HG03575 (cell line): ENCODE data around the gene LRFN4.

Experiments
- ATAC-seq: cut with Tn5 transposase; IDR thresholded peaks from one replicate; pipeline ENCODE4 v1.9.1; 2021; ENCODE audit not compliant: unreplicated experiment, insufficient number of reproducible peaks, low FRiP score; ENCODE audit errors: extremely low read depth

LRFN4 gene

DNA sequence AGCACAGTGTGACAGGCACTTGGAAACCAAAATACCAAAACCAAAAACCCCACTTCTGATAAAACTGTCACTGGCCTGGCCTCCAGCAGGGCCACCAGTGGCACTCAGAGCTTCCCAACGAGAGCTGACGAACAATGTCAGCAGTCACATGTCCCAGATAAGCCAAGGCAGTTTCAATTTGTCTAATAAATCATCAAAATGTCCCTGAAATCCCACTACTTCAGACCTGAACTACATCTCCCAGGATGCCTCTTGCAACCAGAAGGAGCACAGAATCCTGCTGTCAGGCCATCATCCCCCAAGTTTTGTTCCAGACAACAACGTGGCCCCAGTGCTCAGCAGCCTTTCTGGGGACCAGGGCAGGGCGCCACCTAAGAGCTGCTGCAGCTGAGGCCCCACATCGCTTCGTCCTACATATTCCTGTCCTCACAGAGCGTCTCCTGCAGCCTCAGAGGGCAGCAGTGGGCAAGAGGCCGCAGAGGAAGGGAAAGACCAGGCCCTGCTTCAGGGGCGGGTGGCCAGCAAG is 25.1 kb downstream of the LRFN4 start:
- no peak for ATAC-seq

DNA sequence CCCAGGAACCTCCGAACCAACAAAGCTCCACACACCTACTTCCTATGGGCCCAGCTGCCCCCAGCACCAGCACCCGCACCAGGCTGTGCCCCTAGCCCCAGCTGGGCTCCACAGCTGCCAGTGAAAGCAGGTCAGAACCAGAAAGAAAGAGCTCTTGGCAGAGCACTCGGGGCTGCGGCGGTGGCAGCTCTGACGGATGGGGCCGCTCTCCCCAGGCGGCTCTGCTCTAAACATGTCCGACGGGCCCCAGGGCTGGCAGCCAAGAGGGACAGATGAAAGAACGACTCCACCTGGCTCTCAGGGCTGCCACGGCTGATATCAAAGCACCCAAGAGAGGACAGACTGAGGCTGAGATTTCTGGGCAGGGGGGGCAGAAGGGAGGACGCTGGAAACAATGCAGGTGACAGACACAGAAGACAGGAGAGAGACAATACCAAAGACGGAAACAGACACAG is 25.7 kb downstream of the LRFN4 start:
- ATAC-seq: no peak

DNA sequence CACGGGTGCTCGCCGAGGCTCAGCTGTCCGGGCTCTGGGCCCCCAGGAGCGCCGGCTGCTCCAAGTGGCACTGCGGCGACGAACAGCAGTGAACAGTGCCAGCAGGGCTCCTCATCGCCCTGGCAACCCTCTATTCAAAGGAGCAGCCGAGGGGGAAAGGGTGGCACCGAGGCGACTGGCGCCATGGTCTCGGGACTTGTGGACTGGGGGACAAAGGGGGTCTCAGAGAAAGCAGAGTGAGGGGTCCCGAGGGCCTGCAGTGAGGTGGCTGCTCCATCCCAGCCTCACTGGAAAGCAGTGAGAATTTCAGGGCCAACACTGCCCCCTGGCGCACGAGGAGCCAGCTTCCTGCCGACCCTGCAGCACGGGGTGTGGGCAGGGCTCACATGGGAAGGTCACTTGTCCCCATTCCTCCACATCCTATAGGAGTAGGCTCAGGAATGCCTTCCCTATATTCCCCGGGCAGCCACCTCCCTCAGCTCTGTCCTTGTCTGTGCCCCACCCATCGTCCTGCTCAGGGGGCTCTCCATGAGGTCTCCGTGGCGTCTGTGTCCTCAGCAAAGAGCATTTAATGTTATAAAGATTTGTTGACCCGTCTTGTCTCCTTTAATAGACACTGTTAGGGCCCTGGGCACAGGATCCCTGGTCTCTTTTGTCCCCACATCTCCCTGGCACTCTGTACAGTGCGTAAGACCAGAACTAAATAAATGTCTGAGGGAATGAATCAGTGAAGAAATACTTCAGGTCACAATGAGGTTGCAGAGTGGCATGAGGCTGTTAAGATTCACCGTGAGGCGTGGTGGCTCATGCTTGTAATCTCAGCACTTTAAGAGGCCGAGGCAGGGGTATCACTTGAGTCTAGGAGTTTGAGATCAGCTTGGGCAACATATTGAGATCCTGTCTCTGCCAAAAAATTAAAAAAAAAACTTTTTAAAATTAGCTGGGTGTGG is 26.4 kb downstream of the LRFN4 start:
- no peak for ATAC-seq

DNA sequence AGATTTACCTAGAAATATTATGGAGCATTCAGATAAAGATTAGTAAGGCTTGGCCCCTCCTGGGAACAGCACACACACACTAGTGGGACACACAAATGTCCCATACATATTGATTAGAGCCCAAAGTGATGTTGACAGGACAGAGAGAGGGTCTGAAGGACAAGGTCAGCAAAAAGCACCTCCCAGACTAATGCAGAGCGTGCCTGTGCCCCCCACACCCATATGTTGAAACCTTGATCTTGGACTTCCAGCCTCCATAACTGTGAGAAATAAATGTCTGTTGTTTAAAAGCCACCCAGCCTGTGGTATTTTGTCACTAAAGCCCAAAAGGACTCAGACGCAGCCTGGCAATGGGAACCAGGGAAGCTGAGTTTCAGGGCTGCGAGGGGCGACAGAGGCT is 27.6 kb downstream of the LRFN4 start:
- no peak for ATAC-seq

DNA sequence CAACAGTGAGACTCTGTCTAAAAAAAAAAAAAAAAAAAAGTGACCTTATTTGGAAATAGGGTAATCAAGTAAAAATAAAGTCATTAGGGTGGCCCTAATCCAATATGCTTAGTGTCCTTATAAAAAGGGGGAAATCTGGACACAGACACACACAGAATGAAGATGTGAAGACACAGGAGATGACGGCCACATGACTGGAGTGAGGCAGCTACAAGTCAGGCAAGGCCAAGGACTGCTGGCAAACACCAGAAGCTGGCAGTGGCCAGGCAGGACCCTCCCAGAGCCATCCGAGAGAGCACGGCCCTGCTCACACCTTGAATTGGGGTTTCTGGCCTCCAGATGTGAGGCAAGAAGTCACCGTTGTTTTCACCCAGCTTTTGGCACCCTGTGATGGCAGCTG is 28.6 kb downstream of the LRFN4 start:
- no peak for ATAC-seq

DNA sequence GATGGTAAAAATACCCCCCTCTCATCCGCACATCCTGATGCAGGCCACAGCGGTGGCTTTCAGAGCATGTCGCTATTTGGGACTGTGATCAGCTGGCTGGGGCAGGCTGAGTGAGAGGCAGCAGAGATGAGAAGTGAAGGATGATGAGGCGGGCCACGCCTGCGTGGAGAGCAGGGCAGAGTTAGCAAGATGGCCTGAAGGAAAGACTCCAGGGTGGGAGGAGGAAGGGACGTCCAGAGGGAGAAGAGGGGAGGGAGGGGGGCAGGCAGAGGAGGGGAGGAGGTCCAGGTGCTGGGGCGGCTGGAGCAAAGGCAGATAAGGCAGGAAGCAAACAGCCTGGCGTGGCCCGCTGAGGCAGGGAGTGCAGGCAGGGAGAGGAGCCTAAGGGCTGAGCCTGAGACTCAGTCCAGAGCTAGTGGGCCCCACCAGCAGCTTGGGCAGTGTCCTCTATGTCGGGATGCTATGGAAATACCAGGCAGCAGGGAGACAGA is 29.1 kb downstream of the LRFN4 start:
- ATAC-seq: no peak

DNA sequence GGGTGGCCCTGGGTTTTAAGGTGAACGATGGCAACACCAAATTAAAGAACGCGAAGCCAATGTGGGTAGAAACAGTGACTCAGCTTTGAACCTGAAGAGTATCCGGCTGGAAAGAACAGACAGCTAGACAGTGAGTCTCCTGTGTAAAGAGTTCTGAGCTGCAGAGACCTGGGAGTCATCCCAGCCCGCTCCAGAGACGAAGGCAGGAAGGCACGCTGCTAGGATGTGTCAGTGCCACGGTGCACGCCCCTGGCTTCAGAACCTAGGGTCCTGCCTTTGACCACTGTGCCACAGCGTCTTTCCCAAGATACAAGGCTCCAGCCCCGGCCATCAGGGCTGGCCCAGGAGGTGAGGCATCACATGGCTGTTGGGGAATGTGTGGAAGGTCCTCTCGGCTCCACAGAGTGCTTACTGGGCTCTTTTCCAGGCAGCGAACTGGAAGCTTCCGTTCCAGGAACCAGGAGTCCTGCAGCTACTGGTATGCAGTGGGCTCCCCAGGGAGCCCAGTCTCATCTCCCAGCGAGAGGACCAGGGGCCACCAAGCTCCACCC is 29.9 kb downstream of the LRFN4 start:
- ATAC-seq: no peak

DNA sequence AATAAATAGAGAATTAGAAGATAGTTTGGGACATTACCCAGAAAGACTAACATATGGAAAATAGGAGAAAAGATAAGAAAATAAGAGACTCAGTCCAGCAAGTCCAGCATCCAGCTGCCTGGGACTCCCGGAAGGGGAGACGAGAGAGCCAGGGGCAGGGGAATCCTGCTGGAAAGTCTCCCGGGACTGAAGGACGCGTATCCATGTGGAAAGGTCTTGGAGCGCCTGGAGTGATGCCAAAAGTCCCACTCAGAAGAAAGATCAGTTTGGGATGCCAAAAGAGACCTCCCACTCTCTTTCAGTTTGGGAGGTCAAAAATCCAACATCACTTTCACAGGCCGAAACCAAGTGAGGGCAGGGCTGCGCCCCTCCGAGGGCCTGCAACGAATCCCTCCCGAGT is 30.7 kb downstream of the LRFN4 start:
- ATAC-seq: no peak

DNA sequence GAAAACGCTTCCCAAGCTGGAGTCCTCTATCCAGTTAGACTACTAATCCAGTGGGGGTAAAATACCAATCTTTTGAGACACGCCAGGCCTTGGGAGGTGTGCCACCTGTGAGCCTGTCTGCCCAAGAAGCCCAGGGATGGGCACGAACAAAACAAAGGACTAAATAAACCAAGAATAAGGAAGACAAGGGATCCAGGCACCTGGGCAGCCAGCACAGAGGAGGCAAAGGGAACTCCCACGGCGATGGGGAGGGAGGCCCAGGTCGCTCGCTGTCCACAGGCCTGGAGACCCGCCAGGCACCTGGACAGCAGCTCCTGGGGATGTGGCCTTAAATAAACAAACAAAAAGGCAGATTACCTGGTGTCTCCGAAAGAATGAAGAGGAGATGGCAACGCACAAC is 31.4 kb downstream of the LRFN4 start:
- ATAC-seq: no peak

DNA sequence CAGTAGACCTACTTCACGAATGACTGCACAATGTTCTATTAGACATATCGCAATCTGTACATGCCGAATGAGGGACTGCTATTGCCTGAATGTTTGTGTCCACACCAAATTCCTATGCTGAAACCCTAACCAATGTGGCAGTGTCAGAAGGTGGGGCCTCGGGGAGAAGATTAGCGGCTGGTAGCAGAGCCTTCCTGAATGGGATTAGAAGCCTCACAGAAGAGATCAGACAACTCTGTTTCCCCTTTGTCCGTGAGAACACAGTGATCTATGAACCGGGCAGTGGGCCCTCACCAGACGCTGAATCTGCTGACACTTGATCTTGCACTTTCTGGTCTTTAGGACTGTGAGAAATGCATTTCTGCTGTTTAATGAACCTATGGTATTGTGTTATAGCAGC is 33.1 kb downstream of the LRFN4 start:
- ATAC-seq: no peak

DNA sequence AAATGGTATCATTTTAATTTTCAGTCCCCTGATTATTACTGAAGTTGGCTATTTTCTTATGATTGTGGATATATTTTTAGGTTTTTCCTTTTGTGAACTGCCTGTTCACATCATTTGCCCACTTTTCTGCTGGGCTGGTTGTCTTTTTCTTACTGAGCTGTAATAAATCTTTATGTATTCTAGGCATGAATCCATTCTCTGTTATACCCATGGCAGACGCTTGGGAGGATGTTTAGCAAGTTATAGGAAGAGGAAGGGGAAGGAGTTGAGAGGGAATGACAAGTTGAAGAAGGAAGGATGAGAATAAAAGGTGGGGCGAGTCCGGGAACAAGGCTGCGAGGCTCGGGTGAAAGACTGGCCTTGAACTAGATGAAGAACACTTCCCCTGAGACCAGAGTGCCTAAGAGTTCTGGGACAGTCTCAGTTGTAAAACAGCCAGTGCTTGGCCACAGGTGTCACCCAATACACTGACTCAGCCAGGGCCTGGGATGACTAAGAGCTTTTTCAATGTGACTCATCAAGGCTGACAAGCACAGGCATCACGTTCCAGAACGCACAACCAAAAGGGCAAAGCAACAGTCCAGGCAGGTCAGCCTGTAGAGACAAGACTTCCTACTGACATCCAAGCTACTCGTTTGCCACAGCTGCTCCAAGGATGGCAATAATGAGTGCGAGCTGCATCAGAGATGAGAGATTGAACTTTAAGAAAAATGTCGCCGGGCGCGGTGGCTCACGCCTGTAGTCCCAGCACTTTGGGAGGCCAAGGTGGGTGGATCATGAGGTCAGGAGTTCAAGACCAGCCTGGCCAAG is 35.2 kb downstream of the LRFN4 start:
- no peak for ATAC-seq

DNA sequence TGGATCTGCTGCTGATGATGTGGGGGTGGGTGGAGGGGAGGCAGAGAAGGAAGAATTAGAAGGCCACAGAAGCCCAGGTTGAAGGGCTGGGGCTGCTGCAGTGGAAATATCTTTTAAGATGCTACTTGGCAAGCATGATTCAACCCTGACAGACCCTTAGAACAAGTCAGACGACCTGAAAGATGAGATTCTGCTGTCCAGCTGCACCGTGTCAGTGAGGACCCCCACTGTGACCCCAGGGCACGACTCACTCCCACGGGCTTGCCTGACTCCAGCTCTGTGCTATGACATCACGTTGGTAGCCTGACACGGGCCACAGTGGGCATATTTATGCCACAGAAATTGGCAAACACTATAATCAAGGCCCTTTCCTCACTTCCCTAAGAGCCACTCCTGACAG is 36.0 kb downstream of the LRFN4 start:
- ATAC-seq: no peak

DNA sequence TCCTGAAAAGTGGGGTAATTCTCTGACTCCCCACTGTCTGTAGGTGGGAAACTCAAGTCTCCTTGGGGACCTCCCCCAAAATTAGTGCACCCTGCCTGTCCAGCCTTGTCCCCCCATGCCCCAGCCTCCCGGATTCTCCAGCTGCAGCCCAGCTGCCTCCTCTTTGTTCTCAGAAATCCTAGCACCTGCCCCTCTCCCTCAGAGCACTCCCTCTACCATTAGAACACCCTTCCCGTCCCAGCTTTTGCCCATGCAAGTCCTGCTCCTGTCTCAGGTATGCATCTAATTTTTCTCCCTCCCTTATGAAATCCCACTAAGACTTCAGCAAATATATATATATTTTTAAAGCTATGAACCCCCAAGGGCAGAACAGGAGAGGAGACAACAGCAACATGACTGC is 37.3 kb downstream of the LRFN4 start:
- ATAC-seq: no peak

DNA sequence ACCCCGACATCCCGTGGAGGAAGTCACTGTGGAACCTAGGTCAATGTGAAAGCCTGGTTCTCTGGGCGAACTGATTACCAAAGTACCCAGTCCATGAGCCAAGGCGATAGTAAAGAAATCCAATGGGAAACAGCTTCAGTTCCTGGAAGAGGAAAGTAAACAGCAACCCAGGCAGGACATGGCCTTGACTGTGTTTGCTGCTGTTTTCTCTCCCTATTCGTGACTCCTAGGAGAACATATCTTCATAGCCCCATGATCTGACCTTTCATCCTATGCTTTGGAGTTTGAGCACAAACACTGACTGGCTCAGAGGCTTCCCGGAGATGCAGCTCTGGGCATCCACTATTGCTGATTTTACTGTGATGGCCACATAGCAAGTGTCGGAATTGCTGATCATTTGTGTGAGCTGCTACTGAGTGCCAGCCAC is 45.1 kb downstream of the LRFN4 start:
- no peak for ATAC-seq

DNA sequence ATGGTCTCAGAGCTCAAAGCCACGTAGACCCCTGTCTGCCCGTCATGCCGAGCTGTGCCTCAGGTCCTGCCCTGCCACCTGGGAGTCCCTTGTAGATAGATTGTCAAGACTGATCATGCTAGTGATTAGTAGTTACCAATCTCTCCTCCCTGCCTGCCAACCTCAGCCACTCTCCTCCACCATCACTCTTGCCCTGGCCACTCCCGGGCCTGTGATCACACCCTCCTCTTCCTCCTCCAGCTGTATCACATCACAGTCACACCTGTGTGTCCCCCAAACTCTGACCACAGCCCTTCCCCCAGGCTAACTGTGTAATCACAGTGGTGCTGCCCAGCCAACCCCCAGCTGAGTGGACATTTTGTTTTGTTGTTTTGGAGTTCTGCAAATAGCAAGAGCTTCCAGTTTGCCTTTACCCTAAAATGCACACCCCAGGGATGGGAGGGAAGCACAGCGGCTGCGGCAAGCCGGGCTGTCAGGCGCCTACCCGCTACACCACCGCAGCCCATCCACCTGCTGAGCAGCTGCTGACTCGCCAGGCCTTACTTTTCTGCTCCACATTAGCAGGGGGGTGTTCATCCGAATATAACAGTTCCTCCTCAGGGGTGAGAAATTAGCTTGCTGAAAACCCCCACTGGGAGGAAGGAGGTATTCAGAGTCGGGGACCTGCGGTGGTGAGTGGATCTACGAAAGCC is 45.8 kb downstream of the LRFN4 start:
- ATAC-seq: no peak

DNA sequence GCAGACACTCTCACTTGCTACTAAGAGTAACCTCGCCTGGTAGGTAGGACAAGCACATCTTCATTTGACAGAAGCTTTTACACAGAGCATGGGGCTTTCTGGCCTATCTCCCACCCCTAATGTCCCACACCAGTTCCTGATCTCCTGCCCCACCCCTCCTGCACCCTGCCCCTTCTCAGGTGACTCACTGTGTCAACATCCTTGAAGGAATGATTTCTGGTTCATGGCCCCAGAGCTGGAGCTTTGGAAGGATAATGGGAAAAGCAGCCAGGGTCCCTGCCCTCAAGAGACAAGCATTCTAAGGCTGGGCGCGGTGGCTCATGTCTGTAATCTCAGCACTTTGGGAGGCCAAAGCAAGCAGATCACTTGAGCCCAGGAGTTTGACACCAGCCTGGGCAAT is 47.2 kb downstream of the LRFN4 start:
- no peak for ATAC-seq

DNA sequence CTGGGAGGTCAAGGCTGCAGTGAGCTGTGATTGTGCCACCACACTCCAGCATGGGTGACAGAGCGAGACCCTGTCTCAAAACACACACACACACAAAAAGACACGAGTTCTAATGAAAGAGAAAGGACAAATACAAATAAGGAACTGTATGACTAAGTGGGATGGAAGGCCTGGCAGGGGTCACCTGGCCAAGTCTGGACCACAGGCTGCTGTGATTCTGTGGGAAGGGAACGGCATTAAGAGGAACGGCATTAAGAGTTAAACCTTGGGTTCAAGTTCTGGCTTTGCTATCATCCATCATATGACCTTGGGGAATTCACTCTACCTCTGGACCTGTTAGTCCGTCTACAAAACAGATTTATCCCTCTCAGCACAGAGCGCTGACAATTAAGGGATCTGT is 47.7 kb downstream of the LRFN4 start:
- no peak for ATAC-seq

DNA sequence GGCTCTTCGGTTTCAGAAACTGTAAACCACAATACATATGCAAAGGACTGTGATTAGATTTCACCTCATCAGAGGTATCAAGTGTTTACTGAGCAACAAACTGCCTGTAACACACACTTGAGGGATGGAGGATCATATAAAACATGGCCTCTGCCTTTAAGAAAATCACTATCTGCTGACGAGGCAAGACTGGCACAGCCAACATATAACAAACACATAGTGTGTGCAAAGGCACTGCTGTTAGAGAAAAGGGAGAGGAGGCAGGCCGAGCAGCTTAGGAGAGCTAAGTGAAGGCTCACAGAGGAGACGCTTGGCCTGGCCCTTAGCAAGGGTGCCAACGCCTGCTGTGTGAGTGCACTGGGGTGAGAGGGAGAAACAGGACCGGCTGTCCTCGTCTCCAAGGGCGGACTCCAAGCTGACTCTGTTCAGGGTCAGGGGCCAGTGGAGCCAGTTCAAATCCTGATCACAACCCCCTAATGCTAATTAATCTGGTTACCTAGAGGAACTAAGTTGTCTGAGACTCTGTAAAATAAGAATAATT is 48.2 kb downstream of the LRFN4 start:
- ATAC-seq: no peak

DNA sequence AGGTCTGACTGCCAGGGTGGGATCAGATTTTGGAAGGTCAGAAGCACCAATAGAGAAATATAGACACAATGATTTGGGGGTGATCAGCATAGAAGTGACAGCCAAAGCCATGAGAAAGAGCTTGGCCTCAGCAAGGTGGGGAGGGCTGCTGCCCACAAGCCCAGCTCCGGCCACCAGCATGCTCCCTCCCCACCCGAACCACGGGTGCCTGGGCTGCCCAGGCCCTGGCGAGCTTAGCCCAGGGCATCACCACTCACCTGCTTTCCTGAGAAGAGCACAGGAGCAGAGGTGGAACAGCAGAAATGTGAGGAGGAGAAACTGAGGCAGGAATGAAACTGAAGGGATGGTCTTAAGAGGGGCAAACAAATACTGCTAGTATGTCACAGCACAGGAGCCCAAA is 48.8 kb downstream of the LRFN4 start:
- no peak for ATAC-seq
